Lower leg skin (tissue), 3 donors: ENCODE measurements around the gene IDH3A.

Source experiments
- POLR2A ChIP-seq, 2 donors: fragments of 450-650 bp; IDR thresholded peaks; one replicate each; pipeline ENCODE4 v1.6.1; 2016 to 2017; ENCODE audit warnings: antibody characterized with exemption in 2 of 2, mild to moderate bottlenecking in 1 of 2, moderate library complexity in 1 of 2
- TF ChIP-seq, protein P1 (sequence below), 3 donors: fragments of 450-650 bp; IDR thresholded peaks; one replicate each; pipeline ENCODE4 v1.5.1; 2016; ENCODE audit warnings: antibody characterized with exemption in 3 of 3, mild to moderate bottlenecking in 3 of 3, moderate library complexity in 2 of 3

DNA sequence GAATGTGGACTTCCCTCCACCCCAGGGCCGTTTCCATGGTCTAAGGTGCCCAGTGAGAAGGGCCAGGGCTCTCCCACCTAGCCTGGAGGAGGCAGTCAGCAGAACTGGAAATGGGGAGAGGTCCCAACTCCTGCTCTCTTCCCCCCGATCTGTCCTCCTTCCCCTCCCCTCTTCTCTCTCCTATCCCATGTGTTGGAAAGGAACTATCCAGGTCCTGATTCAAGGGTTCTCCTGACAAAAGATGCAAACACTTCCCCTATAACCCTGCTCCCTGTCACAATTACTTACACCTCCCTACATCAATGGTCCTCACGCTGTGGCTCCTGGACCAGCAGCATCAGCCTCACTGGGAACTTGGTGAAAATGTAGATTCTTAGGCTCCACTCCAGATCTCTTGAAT is 23.9 kb upstream of the IDH3A start:
- TF ChIP-seq, protein P1, sequence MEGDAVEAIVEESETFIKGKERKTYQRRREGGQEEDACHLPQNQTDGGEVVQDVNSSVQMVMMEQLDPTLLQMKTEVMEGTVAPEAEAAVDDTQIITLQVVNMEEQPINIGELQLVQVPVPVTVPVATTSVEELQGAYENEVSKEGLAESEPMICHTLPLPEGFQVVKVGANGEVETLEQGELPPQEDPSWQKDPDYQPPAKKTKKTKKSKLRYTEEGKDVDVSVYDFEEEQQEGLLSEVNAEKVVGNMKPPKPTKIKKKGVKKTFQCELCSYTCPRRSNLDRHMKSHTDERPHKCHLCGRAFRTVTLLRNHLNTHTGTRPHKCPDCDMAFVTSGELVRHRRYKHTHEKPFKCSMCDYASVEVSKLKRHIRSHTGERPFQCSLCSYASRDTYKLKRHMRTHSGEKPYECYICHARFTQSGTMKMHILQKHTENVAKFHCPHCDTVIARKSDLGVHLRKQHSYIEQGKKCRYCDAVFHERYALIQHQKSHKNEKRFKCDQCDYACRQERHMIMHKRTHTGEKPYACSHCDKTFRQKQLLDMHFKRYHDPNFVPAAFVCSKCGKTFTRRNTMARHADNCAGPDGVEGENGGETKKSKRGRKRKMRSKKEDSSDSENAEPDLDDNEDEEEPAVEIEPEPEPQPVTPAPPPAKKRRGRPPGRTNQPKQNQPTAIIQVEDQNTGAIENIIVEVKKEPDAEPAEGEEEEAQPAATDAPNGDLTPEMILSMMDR (IDR thresholded peaks at IDR 0.05) = no peak
- TF ChIP-seq POLR2A (IDR thresholded peaks at IDR 0.05) = no peak
